H1 (cell line): ENCODE data around the gene ZNF674.

Source experiments
- GABPA ChIP-seq: IDR thresholded peaks from 2 replicates; pipeline ENCODE4 v1.6.1; 2011; ENCODE audit warnings: mild to moderate bottlenecking, low read length, moderate library complexity, borderline replicate concordance; ENCODE audit not compliant: insufficient read depth
- POLR2A ChIP-seq, 2 experiments: IDR thresholded peaks; 1 replicate in 1 of 2; 2 replicates in 1 of 2; pipeline ENCODE4 v1.6.1; 2011; ENCODE audit warnings: low read depth in 2 of 2, low read length in 2 of 2, mild to moderate bottlenecking in 2 of 2; ENCODE audit errors: control extremely low read depth in 1 of 2
- RNF2 ChIP-seq: fragments of 200-900, 300-1000 bp; sonication (generic); IDR thresholded peaks from 2 replicates; pipeline ENCODE4 v1.7.1; 2016; ENCODE audit warnings: borderline replicate concordance, low read depth, mild to moderate bottlenecking, antibody characterized with exemption, low read length; ENCODE audit not compliant: poor library complexity, severe bottlenecking; ENCODE audit errors: missing control alignments
- TF ChIP-seq, protein P1 (sequence below), 3 experiments: IDR thresholded peaks; 1 replicate in 2 of 3; 2 replicates in 1 of 3; pipeline versions ENCODE4 v1.5.1 to v1.6.1; 2011; ENCODE audit warnings: low read length in 3 of 3, mild to moderate bottlenecking in 3 of 3, inconsistent platforms in 2 of 3, low read depth in 1 of 3, moderate library complexity in 1 of 3; ENCODE audit not compliant: insufficient read depth in 1 of 3; ENCODE audit errors: control extremely low read depth in 1 of 3

DNA sequence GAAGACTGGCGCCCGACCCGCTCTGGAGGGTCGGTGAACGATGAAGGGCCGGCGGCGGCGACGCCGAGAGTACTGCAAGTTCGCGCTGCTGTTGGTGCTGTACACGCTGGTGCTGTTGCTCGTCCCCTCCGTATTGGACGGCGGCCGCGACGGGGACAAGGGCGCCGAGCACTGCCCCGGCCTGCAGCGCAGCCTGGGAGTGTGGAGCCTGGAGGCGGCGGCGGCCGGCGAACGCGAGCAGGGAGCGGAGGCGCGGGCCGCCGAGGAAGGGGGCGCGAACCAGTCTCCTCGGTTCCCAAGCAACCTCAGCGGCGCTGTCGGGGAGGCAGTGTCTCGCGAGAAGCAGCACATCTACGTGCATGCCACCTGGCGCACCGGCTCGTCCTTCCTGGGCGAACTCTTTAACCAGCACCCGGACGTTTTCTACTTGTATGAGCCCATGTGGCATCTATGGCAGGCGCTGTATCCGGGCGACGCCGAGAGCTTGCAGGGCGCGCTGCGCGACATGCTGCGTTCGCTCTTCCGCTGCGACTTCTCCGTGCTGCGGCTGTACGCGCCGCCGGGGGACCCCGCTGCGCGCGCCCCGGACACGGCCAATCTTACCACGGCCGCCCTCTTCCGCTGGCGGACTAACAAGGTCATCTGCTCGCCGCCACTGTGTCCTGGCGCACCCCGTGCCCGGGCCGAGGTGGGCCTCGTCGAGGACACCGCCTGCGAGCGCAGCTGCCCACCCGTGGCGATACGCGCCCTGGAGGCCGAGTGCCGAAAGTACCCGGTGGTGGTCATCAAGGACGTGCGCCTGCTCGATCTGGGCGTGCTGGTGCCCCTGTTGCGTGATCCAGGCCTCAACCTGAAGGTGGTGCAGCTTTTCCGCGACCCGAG lies 28.9 kb upstream of the ZNF674 start:
- no peak for TF ChIP-seq GABPA
- TF ChIP-seq RNF2: no peak
- peak in 1 of 2 experiments; percentile 50; a peak in 1 of 3 replicates for TF ChIP-seq POLR2A (IDR thresholded peaks at IDR 0.05; ENCODE audit: control extremely low read depth in 1 of 2, low read depth in 2 of 2, low read length in 2 of 2)
- TF ChIP-seq, protein P1, sequence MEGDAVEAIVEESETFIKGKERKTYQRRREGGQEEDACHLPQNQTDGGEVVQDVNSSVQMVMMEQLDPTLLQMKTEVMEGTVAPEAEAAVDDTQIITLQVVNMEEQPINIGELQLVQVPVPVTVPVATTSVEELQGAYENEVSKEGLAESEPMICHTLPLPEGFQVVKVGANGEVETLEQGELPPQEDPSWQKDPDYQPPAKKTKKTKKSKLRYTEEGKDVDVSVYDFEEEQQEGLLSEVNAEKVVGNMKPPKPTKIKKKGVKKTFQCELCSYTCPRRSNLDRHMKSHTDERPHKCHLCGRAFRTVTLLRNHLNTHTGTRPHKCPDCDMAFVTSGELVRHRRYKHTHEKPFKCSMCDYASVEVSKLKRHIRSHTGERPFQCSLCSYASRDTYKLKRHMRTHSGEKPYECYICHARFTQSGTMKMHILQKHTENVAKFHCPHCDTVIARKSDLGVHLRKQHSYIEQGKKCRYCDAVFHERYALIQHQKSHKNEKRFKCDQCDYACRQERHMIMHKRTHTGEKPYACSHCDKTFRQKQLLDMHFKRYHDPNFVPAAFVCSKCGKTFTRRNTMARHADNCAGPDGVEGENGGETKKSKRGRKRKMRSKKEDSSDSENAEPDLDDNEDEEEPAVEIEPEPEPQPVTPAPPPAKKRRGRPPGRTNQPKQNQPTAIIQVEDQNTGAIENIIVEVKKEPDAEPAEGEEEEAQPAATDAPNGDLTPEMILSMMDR (IDR thresholded peaks at IDR 0.05; ENCODE audit: control extremely low read depth in 1 of 3, insufficient read depth in 1 of 3, low read depth in 1 of 3, low read length in 3 of 3): peak in 1 of 3 experiments; percentile 7; a peak in 1 of 4 replicates
